NCI-H510A (cell line): ENCODE measurements around the gene CCNF.
"Not testable (repeated sequence)": the region's sequence is repeated elsewhere in the genome, so short reads cannot be mapped to it uniquely, and the experiment has no call there.

ENCODE experiments used
- DNase-seq: peaks from one replicate; lab custom pipeline; 2025; lab: John Stamatoyannopoulos, UW

CCNF gene

GRCh38 chr16:2429034-2429770, at the start of gene CCNF:
CCNF (plus strand) TSS chr16:2429447; CDS start chr16:2429482, 35 bp downstream.
- peak; percentile 85 for DNase-seq

GRCh38 chr16:2383501-2383900, 45.7 kb upstream of the CCNF start:
- DNase-seq: no peak

- DNase-seq: no peak
Observed at GRCh38 chr16:2384426-2384825, 44.8 kb upstream of the CCNF start.

- DNase-seq: no peak
Observed at GRCh38 chr16:2385190-2385836, 43.9 kb upstream of the CCNF start.

- not testable (repeated sequence) for DNase-seq
Observed at GRCh38 chr16:2385982-2386381, 43.3 kb upstream of the CCNF start.

- DNase-seq: no peak
Observed at GRCh38 chr16:2386990-2387389, 42.3 kb upstream of the CCNF start.

GRCh38 chr16:2388139-2388874, 40.9 kb upstream of the CCNF start:
- DNase-seq: no peak

- peak; percentile 65 for DNase-seq
Observed at GRCh38 chr16:2388875-2389433, 40.3 kb upstream of the CCNF start.

- DNase-seq: no peak
Observed at GRCh38 chr16:2392025-2392424, 37.2 kb upstream of the CCNF start.

- DNase-seq: no peak
Observed at GRCh38 chr16:2398520-2398919, 30.7 kb upstream of the CCNF start.

- DNase-seq: no peak
Observed at GRCh38 chr16:2404099-2404498, 25.1 kb upstream of the CCNF start.

GRCh38 chr16:2415085-2415484, 14.2 kb upstream of the CCNF start:
- no peak for DNase-seq

- DNase-seq: no peak
Observed at GRCh38 chr16:2420035-2420434, 9.2 kb upstream of the CCNF start.

- no peak for DNase-seq
Observed at GRCh38 chr16:2422123-2422867, 7.0 kb upstream of the CCNF start.

- DNase-seq: no peak
Observed at GRCh38 chr16:2424061-2425007, 4.9 kb upstream of the CCNF start.

- DNase-seq: no peak
Observed at GRCh38 chr16:2425008-2425518, 4.2 kb upstream of the CCNF start.

GRCh38 chr16:2425825-2426430, 3.3 kb upstream of the CCNF start:
- no peak for DNase-seq

GRCh38 chr16:2426941-2427361, 2.3 kb upstream of the CCNF start:
- DNase-seq: no peak

- no peak for DNase-seq
Observed at GRCh38 chr16:2427526-2427925, 1.7 kb upstream of the CCNF start.
